ENCODE results near the gene UQCR11. TPM values are rescaled to one million over a fixed set of nuclear protein-coding genes. Genes with fewer than 3 reads are reported as not detected.

Gene UQCR11
- total RNA-seq, 1 experiment from 2014 or later: 256 TPM

GRCh38 chr19:1577929-1578618 lies 27.2 kb downstream of the UQCR11 start:
- ChIA-PET CTCF (no interaction called here), POLR2A (ENCODE audit: low non-redundant PET) (no interaction called here)
- no peaks in the 10 kb centered on the region for H3K9me3 ChIP-seq (ENCODE audit: low read depth, low read length, poor library complexity, severe bottlenecking)
- no peak for TF ChIP-seq CTCF (conservative IDR thresholded peaks at IDR 0.05; ENCODE audit: low read depth, low read length)
- no peak for TF ChIP-seq EZH2 (IDR thresholded peaks at IDR 0.05; ENCODE audit: borderline replicate concordance, low read depth, low read length, poor library complexity, severe bottlenecking)
- no peak for DNase-seq (ENCODE audit: low spot score)
- no peaks in the 10 kb centered on the region for H3K27me3 ChIP-seq (replicated peaks; ENCODE audit: insufficient read depth, low read depth, low read length, poor library complexity)
- BruUV-seq (replicated peaks): no TSS peak
- H3K4me3 ChIP-seq (ENCODE audit: low read depth, low read length, poor library complexity, severe bottlenecking): no peak overlapping the region
- no peak overlapping the region for H3K27ac ChIP-seq (ENCODE audit: low read depth, low read length, poor library complexity, severe bottlenecking)
- peaks cover 60% of the 10 kb centered on the region for H3K36me3 ChIP-seq (ENCODE audit: insufficient read depth, low read length, poor library complexity, severe bottlenecking)
- H3K4me1 ChIP-seq (ENCODE audit: insufficient read depth, low read length, poor library complexity, severe bottlenecking): no peaks in the 10 kb centered on the region
- intact Hi-C loops (cut with micrococcal nuclease; ENCODE audit: unreplicated experiment): no loop called here

- BruUV-seq (replicated peaks): no TSS peak
- no peak overlapping the region for H3K27ac ChIP-seq (ENCODE audit: low read depth, low read length, poor library complexity, severe bottlenecking)
Measured at GRCh38 chr19:1577090-1577928, 28.0 kb downstream of the UQCR11 start.

More at GRCh38 chr19:1577090-1577928, 28.0 kb downstream of the UQCR11 start:
- H3K27me3 ChIP-seq (replicated peaks; ENCODE audit: insufficient read depth, low read depth, low read length, poor library complexity): no peaks in the 10 kb centered on the region
- POLR2A ChIA-PET (ENCODE audit: low non-redundant PET): no interaction called here
- intact Hi-C loops (cut with micrococcal nuclease; ENCODE audit: unreplicated experiment): no loop called here
- DNase-seq (ENCODE audit: low spot score): no peak
- peaks cover 52% of the 10 kb centered on the region for H3K36me3 ChIP-seq (ENCODE audit: insufficient read depth, low read length, poor library complexity, severe bottlenecking)
- no peak overlapping the region for H3K4me3 ChIP-seq (ENCODE audit: low read depth, low read length, poor library complexity, severe bottlenecking)
- H3K4me1 ChIP-seq (ENCODE audit: insufficient read depth, low read length, poor library complexity, severe bottlenecking): no peaks in the 10 kb centered on the region
- TF ChIP-seq EZH2 (IDR thresholded peaks at IDR 0.05; ENCODE audit: borderline replicate concordance, low read depth, low read length, poor library complexity, severe bottlenecking) (no peak), CTCF (conservative IDR thresholded peaks at IDR 0.05; ENCODE audit: low read depth, low read length) (no peak)
- CTCF ChIA-PET: no interaction called here
- H3K9me3 ChIP-seq (ENCODE audit: low read depth, low read length, poor library complexity, severe bottlenecking): no peaks in the 10 kb centered on the region

Measured in A673 (cell line).